GM12891 (cell line): ENCODE results near the gene OPRD1.

Experiments used
- POLR2A ChIP-seq: IDR thresholded peaks from 2 replicates; pipeline ENCODE4 v1.6.1; 2011; ENCODE audit warnings: low read depth, low read length, control low read depth
- POU2F2 ChIP-seq: IDR thresholded peaks from 2 replicates; pipeline ENCODE4 v1.6.1; 2011; ENCODE audit warnings: low read depth, mild to moderate bottlenecking, control low read depth, low read length, moderate library complexity

GRCh38 chr1:28775121-28775942 is 36.6 kb upstream of the OPRD1 start:
- TF ChIP-seq POU2F2 (0 out of 2 replicates have a peak, but pooled peaks have one; percentile 26), POLR2A (peak; percentile 55; the same call in 1 of the 2 replicates)
